ENCODE results near the gene STARD5. TPM values are rescaled to one million over a fixed set of nuclear protein-coding genes. Genes with fewer than 3 reads are reported as not detected.
A peak's percentile ranks its signal among the peaks of the same experiment; 100 is the strongest.

The STARD5 gene
- total RNA-seq, 4 donors from 2014 or later: 54.6 to 88.2 (median 67.4) TPM

DNA sequence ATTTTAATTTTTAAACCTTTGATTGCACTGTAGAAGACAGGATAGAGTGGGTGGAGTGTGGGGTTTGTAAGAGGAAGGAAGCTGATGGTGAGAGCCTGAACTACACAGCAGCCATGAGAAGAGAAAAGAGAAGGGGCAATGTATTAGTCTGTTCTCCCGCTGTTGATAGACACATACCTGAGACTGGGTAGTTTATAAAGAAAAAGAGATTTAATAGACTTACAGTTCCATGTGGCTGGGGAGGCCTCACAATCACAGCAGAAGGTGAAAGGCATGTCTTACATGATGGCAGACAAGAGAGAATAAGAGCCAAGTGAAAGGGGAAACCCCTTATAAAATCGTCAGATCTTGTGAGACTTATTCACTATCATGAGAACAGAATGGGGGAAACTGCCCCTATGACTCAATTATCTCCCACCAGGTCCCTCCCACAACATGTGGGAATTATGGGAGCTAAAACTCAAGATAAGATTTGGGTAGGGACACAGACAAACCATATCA, 37.3 kb downstream of the STARD5 start:
- Histone ChIP-seq H3K27ac (no peak overlapping the region), H3K4me1 (no peaks in the 10 kb centered on the region), H3K4me3 (no peak overlapping the region), H3K36me3 (peaks cover 19% of the 10 kb centered on the region), H3K27me3 (no peaks in the 10 kb centered on the region), H3K9me3 (no peaks in the 10 kb centered on the region)
- no peak for DNase-seq (ENCODE audit: low spot score in 2 of 2)
- TF ChIP-seq POLR2AphosphoS5 (IDR thresholded peaks at IDR 0.05): no peak
- TF ChIP-seq, protein P1, sequence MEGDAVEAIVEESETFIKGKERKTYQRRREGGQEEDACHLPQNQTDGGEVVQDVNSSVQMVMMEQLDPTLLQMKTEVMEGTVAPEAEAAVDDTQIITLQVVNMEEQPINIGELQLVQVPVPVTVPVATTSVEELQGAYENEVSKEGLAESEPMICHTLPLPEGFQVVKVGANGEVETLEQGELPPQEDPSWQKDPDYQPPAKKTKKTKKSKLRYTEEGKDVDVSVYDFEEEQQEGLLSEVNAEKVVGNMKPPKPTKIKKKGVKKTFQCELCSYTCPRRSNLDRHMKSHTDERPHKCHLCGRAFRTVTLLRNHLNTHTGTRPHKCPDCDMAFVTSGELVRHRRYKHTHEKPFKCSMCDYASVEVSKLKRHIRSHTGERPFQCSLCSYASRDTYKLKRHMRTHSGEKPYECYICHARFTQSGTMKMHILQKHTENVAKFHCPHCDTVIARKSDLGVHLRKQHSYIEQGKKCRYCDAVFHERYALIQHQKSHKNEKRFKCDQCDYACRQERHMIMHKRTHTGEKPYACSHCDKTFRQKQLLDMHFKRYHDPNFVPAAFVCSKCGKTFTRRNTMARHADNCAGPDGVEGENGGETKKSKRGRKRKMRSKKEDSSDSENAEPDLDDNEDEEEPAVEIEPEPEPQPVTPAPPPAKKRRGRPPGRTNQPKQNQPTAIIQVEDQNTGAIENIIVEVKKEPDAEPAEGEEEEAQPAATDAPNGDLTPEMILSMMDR (IDR thresholded peaks at IDR 0.05): no peak
- TF ChIP-seq POLR2A (IDR thresholded peaks at IDR 0.05): no peak
- no peak for TF ChIP-seq EP300 (IDR thresholded peaks at IDR 0.05)
- WGBS: 68% methylated on average over 2 of the region's 2 CpGs

DNA sequence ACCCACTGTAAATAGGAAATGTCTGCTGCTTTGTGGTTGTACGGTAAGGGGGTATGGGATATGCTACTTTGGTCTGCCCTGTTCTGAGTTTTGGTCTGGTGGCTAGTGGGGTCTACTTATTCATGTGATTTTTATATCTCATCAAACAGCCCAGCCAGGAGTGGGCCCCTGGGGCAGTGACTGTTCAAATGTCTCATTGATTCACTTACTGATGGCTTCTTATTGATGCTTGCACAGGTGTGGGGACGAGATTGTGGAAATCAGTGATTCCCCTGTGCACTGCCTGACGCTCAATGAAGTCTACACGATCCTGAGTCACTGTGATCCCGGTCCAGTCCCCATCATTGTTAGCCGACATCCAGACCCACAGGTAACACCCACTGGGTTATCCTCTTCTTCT, 38.5 kb downstream of the STARD5 start:
- no peaks in the 10 kb centered on the region for H3K27me3 ChIP-seq
- H3K4me3 ChIP-seq: no peak overlapping the region
- peaks cover 11% of the 10 kb centered on the region for H3K4me1 ChIP-seq
- TF ChIP-seq POLR2AphosphoS5 (IDR thresholded peaks at IDR 0.05): no peak
- no peak for TF ChIP-seq EP300 (IDR thresholded peaks at IDR 0.05)
- TF ChIP-seq, protein P1 (IDR thresholded peaks at IDR 0.05): no peak
- TF ChIP-seq POLR2A (IDR thresholded peaks at IDR 0.05): no peak
- H3K9me3 ChIP-seq: no peaks in the 10 kb centered on the region
- H3K36me3 ChIP-seq: peaks cover 23% of the 10 kb centered on the region
- H3K27ac ChIP-seq: no peak overlapping the region
- peak; percentile 44 to 47 for DNase-seq (ENCODE audit: low spot score in 2 of 2)
- over 99% methylated on average over 6 of the region's 6 CpGs for WGBS

DNA sequence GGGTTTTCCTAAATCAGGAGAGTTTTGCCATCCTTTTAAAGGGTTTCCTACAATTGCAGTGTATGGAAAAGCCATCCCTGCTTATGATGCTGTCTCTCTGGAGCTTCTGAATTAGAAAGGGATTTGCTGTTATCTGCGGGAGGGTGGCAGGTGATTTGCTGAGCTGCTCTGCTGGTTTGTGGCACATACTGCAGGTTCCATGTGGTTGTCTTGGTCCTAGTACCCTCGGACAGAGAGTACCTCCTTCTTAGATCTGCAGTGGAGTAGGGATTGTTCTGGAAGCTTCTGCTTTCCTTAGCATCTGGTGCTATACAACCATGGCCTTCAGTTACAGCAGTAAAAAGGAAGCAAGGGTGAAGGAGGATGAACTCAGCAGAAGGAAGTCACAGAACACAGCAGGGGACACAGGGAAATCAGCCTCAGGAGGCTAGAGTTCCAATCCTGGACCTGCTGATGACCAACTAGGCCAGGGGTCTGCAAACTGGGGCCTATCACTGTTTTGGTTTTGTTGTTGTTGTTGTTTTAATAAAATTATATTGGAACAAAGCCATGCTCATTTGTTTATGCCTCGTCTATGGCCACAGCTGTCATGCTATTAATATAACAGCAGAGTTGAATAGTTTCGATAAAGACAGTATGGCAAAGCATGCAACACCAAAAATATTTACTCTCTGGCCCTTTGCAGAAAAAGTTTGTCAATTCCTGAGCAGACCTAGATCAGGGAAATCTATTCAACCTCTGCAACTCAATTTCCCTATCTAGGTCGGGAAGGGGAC, 39.5 kb downstream of the STARD5 start:
- Histone ChIP-seq H3K4me1 (peaks cover 14% of the 10 kb centered on the region), H3K27me3 (no peaks in the 10 kb centered on the region), H3K36me3 (peaks cover 30% of the 10 kb centered on the region), H3K9me3 (no peaks in the 10 kb centered on the region), H3K4me3 (no peak overlapping the region), H3K27ac (no peak overlapping the region)
- WGBS: 73% methylated on average over 5 of the region's 5 CpGs
- TF ChIP-seq POLR2AphosphoS5 (IDR thresholded peaks at IDR 0.05) (no peak), EP300 (IDR thresholded peaks at IDR 0.05) (no peak), POLR2A (IDR thresholded peaks at IDR 0.05) (no peak)
- TF ChIP-seq, protein P1 (IDR thresholded peaks at IDR 0.05): no peak
- no peak for DNase-seq (ENCODE audit: low spot score in 2 of 2)

DNA sequence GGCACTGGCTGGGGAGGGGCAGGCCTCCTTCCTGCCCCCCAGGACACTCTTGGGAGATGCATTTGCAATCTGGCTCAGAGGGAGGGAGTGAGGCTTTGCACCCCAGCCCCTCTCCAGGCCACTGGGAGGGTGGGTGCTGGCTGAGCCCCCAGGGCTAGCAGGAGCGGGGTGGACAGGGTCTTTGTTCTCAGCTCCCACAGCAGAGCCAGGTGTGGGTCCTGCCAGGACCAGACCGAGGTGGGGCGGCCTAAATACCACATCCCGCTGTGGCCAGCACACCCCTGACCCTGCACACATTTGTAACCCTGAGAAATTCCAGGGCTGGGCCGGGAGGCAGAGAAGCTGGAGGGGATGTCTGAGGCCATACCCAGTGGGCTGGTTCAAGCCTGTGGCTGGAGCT, 41.0 kb downstream of the STARD5 start:
- H3K27ac ChIP-seq: no peak overlapping the region
- 85% methylated on average over 4 of the region's 5 CpGs for WGBS
- peaks cover 14% of the 10 kb centered on the region for H3K4me1 ChIP-seq
- no peaks in the 10 kb centered on the region for H3K9me3 ChIP-seq
- peak in 1 of 2 donors; percentile 56 for DNase-seq (ENCODE audit: low spot score in 2 of 2)
- H3K27me3 ChIP-seq: no peaks in the 10 kb centered on the region
- no peak overlapping the region for H3K4me3 ChIP-seq
- TF ChIP-seq POLR2AphosphoS5 (IDR thresholded peaks at IDR 0.05): no peak
- TF ChIP-seq EP300 (IDR thresholded peaks at IDR 0.05): no peak
- TF ChIP-seq, protein P1 (IDR thresholded peaks at IDR 0.05): no peak
- no peak for TF ChIP-seq POLR2A (IDR thresholded peaks at IDR 0.05)
- H3K36me3 ChIP-seq: peaks cover 29% of the 10 kb centered on the region

DNA sequence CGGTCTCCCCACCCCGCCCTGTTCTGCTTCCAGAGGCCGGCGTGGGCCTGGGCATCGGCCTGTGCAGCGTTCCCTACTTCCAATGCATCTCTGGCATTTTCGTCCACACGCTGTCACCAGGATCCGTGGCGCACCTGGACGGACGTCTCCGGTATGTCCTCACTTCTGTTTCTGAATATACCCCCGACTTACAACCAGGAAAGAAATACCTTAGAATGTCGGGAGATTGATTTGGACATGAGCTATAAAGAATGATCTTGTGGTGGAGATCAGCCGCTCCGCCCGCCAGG, 41.4 kb downstream of the STARD5 start:
- peaks cover 14% of the 10 kb centered on the region for H3K4me1 ChIP-seq
- H3K4me3 ChIP-seq: no peak overlapping the region
- no peak overlapping the region for H3K27ac ChIP-seq
- DNase-seq (ENCODE audit: low spot score in 2 of 2): peak in 1 of 2 donors; percentile 38
- TF ChIP-seq, protein P1 (IDR thresholded peaks at IDR 0.05): no peak
- no peak for TF ChIP-seq EP300 (IDR thresholded peaks at IDR 0.05)
- no peak for TF ChIP-seq POLR2A (IDR thresholded peaks at IDR 0.05)
- no peak for TF ChIP-seq POLR2AphosphoS5 (IDR thresholded peaks at IDR 0.05)
- H3K9me3 ChIP-seq: no peaks in the 10 kb centered on the region
- peaks cover 28% of the 10 kb centered on the region for H3K36me3 ChIP-seq
- WGBS: 95% methylated on average over 18 of the region's 18 CpGs
- no peaks in the 10 kb centered on the region for H3K27me3 ChIP-seq
